GM23338 (cell line): Measurements from ENCODE around the gene FAM222A. TPM values are rescaled to one million over a fixed set of nuclear protein-coding genes. Genes with fewer than 3 reads are reported as not detected.

ENCODE experiments used
- ATAC-seq: fragments of 200-7000 bp; cut with Tn5 transposase; 3 replicates; pipeline ENCODE4 v1.9.1; 2020
- DNase-seq: peaks from one replicate; pipeline ENCODE4 v3.0.0-alpha.2; 2015; ENCODE audit warnings: low spot score
- H2AFZ ChIP-seq: fragments of 200-600 bp; sonication (generic); 2 replicates; pipeline ENCODE4 v1.8.0; 2016; ENCODE audit warnings: antibody characterized with exemption, mild to moderate bottlenecking, moderate library complexity
- H3F3A ChIP-seq: fragments of 200-600 bp; sonication (generic); replicated peaks from 2 replicates; pipeline ENCODE4 v1.8.0; 2017; ENCODE audit warnings: antibody characterized with exemption, mixed run types, low read depth
- H3K27ac ChIP-seq: fragments of 200-600 bp; sonication (generic); 2 replicates; pipeline ENCODE4 v1.6.1; 2016; ENCODE audit warnings: low read depth
- H3K27me3 ChIP-seq: fragments of 200-600 bp; sonication (generic); 2 replicates; pipeline ENCODE4 v1.8.0; 2016; ENCODE audit warnings: mild to moderate bottlenecking, mixed run types, moderate library complexity; ENCODE audit not compliant: insufficient read depth
- H3K36me3 ChIP-seq: fragments of 200-600 bp; sonication (generic); 2 replicates; pipeline ENCODE4 v1.8.0; 2016; ENCODE audit warnings: mild to moderate bottlenecking; ENCODE audit not compliant: insufficient read depth
- H3K4me1 ChIP-seq: fragments of 200-600 bp; sonication (generic); 2 replicates; pipeline ENCODE4 v1.8.0; 2016; ENCODE audit warnings: mild to moderate bottlenecking, moderate library complexity; ENCODE audit not compliant: insufficient read depth
- H3K4me2 ChIP-seq: fragments of 200-600 bp; sonication (generic); 2 replicates; pipeline ENCODE4 v1.7.1; 2017; ENCODE audit warnings: mixed run types
- H3K4me3 ChIP-seq: fragments of 200-600 bp; sonication (generic); 2 replicates; pipeline ENCODE4 v1.6.1; 2016; ENCODE audit warnings: mixed run types
- H3K79me2 ChIP-seq: fragments of 200-600 bp; sonication (generic); replicated peaks from 2 replicates; pipeline ENCODE4 v1.8.0; 2017; ENCODE audit warnings: mild to moderate bottlenecking; ENCODE audit not compliant: insufficient read depth
- H3K9me2 ChIP-seq: fragments of 200-600 bp; sonication (generic); 2 replicates; pipeline ENCODE4 v1.8.0; 2017; ENCODE audit not compliant: insufficient read depth
- H4K20me1 ChIP-seq: fragments of 200-600 bp; sonication (generic); replicated peaks from 2 replicates; pipeline ENCODE4 v1.8.0; 2017; ENCODE audit warnings: mild to moderate bottlenecking; ENCODE audit not compliant: insufficient read depth
- H3K27ac Mint-ChIP-seq: 2 replicates; pipeline ENCODE4 v1.8.0; 2020; ENCODE audit warnings: inconsistent platforms, mild to moderate bottlenecking, moderate library complexity, mixed read lengths
- H3K27me3 Mint-ChIP-seq: 3 replicates; pipeline ENCODE4 v1.8.0; 2022; ENCODE audit warnings: low read depth, mild to moderate bottlenecking, moderate library complexity, mixed read lengths, inconsistent platforms; ENCODE audit not compliant: insufficient read depth, poor library complexity
- H3K36me3 Mint-ChIP-seq: 3 replicates; pipeline ENCODE4 v1.8.0; 2021; ENCODE audit warnings: low read depth, mild to moderate bottlenecking, inconsistent platforms, moderate library complexity, mixed read lengths
- H3K4me1 Mint-ChIP-seq: 3 replicates; pipeline ENCODE4 v1.8.0; 2020; ENCODE audit warnings: mild to moderate bottlenecking, inconsistent platforms, mixed read lengths
- H3K4me3 Mint-ChIP-seq: 3 replicates; pipeline ENCODE4 v1.8.0; 2021; ENCODE audit warnings: moderate library complexity, mild to moderate bottlenecking, inconsistent platforms, mixed read lengths
- H3K9me3 Mint-ChIP-seq: 3 replicates; pipeline ENCODE4 v1.8.0; 2020; ENCODE audit warnings: moderate library complexity, mild to moderate bottlenecking, inconsistent platforms, mixed read lengths
- CREB1 ChIP-seq: fragments of 250-450 bp; sonication (Bioruptor Pico); IDR thresholded peaks from 2 replicates; pipeline ENCODE4 v1.5.0; 2020; ENCODE audit warnings: low read depth, mild to moderate bottlenecking, moderate library complexity
- EZH2 ChIP-seq: fragments of 200-600 bp; sonication (generic); IDR thresholded peaks from one replicate; pipeline ENCODE4 v1.8.0; 2017; ENCODE audit warnings: antibody characterized with exemption, mild to moderate bottlenecking, low read depth; ENCODE audit not compliant: unreplicated experiment
- JUNB ChIP-seq: IDR thresholded peaks from one replicate; pipeline ENCODE4 v1.6.1; 2016; ENCODE audit warnings: antibody characterized with exemption; ENCODE audit not compliant: unreplicated experiment
- POLR2AphosphoS5 ChIP-seq: IDR thresholded peaks from 2 replicates; pipeline ENCODE4 v1.6.1; 2016; ENCODE audit warnings: antibody characterized with exemption, low read depth
- STAT1 ChIP-seq: IDR thresholded peaks from one replicate; pipeline ENCODE4 v1.6.1; 2016; ENCODE audit warnings: antibody characterized with exemption; ENCODE audit not compliant: unreplicated experiment
- ZNF331 ChIP-seq: fragments of 250-450 bp; sonication (Bioruptor Pico); IDR thresholded peaks from 2 replicates; pipeline ENCODE4 v1.5.0; 2020; ENCODE audit warnings: low read depth, mild to moderate bottlenecking, moderate library complexity
- polyA plus RNA-seq: library from polyadenylated mRNA; unstranded; fragments of >200 nt; fragmentation: Nextera tagmentation; extraction: Ambion mirVana; gene quantifications from 2 replicates; pipeline ENCODE4 v1.2.1, GENCODE V29; 2016
- total RNA-seq: library from RNA; depleted of rRNA; stranded (reverse); fragments of >200 nt; shearing (Covaris generic); gene quantifications from 2 replicates; pipeline ENCODE4 v1.2.3, GENCODE V29; 2014
- TF ChIP-seq, protein P1 (sequence below): fragments of 250-450 bp; sonication (Bioruptor Pico); IDR thresholded peaks from 2 replicates; pipeline ENCODE4 v1.5.0; 2020; ENCODE audit warnings: mild to moderate bottlenecking, moderate library complexity
- TF ChIP-seq, protein P2 (sequence below), 2 experiments: fragments of 200-600 bp in 1 of 2; sonication (generic) in 1 of 2; conservative IDR thresholded peaks; 2 replicates each; pipeline versions ENCODE4 v1.5.1 to v1.6.1; 2016 to 2017; ENCODE audit warnings: antibody characterized with exemption in 2 of 2, low read depth in 2 of 2, mild to moderate bottlenecking in 2 of 2, moderate library complexity in 1 of 2
- TF ChIP-seq, protein P3 (sequence below): IDR thresholded peaks from 2 replicates; pipeline ENCODE4 v1.6.1; 2016; ENCODE audit warnings: antibody characterized with exemption

The FAM222A gene
- total and polyA plus RNA-seq, 2 experiments from 2014 or later = 0.78 to 2.1 TPM

DNA sequence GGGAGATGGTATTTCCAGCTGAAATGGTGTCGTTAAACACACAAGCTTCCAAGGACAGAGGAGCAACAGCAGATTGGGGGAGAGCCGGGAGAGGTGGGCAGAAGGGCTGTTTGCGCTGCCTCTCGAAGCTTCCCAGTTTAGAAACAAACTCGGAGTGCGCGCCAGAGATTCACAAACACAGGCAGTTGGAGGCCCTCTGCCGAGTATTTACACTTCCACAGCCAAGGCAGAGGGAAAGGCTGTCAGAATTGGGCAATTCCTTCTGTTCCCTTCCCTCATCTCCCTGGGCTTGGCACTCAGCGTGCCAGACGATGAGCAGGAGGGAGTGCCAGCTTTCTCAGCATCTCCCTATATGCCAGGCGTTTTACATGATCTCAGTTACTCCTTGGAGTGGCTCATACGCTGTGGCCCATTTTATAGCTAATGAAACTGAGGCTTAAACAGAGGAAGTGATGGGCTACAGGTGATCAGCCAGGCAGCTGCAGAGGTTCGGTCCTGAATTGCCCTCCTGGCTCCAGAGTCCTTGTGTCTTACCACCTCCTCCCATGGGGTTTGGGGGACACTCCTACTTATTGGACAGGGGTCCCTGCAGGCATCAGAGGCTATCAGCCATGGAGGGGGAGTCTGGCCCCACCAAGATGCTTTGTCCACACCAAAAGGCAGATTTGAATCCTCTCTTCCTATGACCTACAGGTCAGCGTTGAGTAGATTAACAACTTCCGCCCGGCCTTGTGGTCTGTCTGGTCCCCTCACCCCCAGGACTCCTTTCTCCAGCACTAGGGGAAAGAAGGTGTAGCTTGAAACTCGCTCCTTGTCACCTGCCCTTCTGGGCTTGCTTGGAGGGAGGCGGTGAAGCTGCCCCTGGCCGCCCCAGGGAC is 3.1 kb downstream of the FAM222A start (continued):
- TF ChIP-seq, protein P1, sequence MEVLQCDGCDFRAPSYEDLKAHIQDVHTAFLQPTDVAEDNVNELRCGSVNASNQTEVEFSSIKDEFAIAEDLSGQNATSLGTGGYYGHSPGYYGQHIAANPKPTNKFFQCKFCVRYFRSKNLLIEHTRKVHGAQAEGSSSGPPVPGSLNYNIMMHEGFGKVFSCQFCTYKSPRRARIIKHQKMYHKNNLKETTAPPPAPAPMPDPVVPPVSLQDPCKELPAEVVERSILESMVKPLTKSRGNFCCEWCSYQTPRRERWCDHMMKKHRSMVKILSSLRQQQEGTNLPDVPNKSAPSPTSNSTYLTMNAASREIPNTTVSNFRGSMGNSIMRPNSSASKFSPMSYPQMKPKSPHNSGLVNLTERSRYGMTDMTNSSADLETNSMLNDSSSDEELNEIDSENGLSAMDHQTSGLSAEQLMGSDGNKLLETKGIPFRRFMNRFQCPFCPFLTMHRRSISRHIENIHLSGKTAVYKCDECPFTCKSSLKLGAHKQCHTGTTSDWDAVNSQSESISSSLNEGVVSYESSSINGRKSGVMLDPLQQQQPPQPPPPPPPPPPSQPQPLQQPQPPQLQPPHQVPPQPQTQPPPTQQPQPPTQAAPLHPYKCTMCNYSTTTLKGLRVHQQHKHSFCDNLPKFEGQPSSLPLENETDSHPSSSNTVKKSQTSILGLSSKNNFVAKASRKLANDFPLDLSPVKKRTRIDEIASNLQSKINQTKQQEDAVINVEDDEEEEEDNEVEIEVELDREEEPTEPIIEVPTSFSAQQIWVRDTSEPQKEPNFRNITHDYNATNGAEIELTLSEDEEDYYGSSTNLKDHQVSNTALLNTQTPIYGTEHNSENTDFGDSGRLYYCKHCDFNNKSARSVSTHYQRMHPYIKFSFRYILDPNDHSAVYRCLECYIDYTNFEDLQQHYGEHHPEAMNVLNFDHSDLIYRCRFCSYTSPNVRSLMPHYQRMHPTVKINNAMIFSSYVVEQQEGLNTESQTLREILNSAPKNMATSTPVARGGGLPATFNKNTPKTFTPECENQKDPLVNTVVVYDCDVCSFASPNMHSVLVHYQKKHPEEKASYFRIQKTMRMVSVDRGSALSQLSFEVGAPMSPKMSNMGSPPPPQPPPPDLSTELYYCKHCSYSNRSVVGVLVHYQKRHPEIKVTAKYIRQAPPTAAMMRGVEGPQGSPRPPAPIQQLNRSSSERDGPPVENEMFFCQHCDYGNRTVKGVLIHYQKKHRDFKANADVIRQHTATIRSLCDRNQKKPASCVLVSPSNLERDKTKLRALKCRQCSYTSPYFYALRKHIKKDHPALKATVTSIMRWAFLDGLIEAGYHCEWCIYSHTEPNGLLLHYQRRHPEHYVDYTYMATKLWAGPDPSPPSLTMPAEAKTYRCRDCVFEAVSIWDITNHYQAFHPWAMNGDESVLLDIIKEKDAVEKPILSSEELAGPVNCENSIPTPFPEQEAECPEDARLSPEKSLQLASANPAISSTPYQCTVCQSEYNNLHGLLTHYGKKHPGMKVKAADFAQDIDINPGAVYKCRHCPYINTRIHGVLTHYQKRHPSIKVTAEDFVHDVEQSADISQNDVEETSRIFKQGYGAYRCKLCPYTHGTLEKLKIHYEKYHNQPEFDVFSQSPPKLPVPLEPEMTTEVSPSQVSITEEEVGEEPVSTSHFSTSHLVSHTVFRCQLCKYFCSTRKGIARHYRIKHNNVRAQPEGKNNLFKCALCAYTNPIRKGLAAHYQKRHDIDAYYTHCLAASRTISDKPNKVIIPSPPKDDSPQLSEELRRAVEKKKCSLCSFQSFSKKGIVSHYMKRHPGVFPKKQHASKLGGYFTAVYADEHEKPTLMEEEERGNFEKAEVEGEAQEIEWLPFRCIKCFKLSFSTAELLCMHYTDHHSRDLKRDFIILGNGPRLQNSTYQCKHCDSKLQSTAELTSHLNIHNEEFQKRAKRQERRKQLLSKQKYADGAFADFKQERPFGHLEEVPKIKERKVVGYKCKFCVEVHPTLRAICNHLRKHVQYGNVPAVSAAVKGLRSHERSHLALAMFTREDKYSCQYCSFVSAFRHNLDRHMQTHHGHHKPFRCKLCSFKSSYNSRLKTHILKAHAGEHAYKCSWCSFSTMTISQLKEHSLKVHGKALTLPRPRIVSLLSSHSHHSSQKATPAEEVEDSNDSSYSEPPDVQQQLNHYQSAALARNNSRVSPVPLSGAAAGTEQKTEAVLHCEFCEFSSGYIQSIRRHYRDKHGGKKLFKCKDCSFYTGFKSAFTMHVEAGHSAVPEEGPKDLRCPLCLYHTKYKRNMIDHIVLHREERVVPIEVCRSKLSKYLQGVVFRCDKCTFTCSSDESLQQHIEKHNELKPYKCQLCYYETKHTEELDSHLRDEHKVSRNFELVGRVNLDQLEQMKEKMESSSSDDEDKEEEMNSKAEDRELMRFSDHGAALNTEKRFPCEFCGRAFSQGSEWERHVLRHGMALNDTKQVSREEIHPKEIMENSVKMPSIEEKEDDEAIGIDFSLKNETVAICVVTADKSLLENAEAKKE (CRISPR knock-in tag) = no peak
- TF ChIP-seq, protein P2, sequence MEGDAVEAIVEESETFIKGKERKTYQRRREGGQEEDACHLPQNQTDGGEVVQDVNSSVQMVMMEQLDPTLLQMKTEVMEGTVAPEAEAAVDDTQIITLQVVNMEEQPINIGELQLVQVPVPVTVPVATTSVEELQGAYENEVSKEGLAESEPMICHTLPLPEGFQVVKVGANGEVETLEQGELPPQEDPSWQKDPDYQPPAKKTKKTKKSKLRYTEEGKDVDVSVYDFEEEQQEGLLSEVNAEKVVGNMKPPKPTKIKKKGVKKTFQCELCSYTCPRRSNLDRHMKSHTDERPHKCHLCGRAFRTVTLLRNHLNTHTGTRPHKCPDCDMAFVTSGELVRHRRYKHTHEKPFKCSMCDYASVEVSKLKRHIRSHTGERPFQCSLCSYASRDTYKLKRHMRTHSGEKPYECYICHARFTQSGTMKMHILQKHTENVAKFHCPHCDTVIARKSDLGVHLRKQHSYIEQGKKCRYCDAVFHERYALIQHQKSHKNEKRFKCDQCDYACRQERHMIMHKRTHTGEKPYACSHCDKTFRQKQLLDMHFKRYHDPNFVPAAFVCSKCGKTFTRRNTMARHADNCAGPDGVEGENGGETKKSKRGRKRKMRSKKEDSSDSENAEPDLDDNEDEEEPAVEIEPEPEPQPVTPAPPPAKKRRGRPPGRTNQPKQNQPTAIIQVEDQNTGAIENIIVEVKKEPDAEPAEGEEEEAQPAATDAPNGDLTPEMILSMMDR (conservative IDR thresholded peaks at IDR 0.05; ENCODE audit: low read depth in 2 of 2) = no peak

DNA sequence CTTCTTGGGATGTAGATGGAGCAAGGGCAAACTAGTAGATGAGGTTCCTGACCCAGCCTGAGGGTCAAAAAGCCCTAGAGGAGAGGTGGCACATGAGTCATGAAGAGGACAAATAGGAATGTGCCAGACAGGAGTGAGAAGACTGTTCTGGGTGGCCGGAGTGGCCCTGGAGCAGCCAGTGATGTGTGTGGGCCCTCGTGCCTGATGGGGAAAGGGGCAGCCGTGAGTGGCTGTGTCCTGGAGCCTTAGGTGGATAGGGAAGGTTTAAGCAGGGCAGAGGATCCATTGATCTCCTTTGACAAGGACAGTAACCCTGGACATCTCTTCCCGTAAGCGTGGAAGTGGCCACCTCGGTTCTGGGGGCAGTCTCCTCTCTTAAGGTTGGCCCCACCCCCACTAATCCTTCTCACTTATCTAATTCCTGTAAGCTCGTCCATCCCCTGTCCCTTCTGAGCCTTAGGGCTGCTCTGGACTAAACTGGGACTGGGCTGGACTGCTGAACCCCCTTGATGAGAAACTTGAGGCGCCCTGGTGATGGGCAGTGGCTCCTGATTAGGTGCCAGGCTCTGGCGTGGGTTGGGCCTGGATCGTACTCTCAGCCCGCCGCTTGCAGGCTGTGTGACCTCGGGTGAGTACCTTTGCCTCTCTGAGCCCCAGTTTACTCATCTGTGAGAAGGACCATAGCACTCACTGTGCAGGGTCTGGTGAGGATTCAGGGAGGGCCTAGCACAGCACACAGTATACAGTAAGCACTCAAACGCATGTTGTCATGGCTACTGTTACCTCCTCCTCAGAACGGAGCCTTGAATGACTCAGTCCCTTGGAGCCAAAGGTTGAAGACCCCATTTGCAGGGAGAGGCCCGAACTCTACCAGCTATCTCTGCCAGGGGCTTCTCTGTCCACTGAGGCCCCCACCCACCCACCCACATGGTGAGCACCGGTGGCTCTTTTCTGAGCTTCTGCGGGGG is 4.0 kb downstream of the FAM222A start:
- no peaks in the 10 kb centered on the region for H3K9me2 ChIP-seq
- no peaks in the 10 kb centered on the region for H3K36me3 ChIP-seq
- H4K20me1 ChIP-seq = peaks cover 3% of the 10 kb centered on the region; the same call in 1 of the 2 replicates
- peak overlapping the region; percentile 50; the same call in 1 of the 2 replicates for H3K4me3 ChIP-seq
- H3K27me3 ChIP-seq = peaks cover 50% of the 10 kb centered on the region
- Mint-ChIP-seq H3K27ac (no peak overlapping the region), H3K4me3 (peak overlapping the region; percentile 27), H3K9me3 (no peaks in the 10 kb centered on the region), H3K36me3 (no peaks in the 10 kb centered on the region), H3K27me3 (peaks cover 42% of the 10 kb centered on the region), H3K4me1 (peaks cover 35% of the 10 kb centered on the region)
- ATAC-seq (no peak), DNase-seq (no peak)
- no peak overlapping the region for H3K27ac ChIP-seq
- H3K4me1 ChIP-seq = peaks cover 22% of the 10 kb centered on the region
- H3K4me2 ChIP-seq = peak overlapping the region; percentile 72; the same call in 1 of the 2 replicates
- no peak overlapping the region for H2AFZ ChIP-seq
- no peaks in the 10 kb centered on the region for H3K79me2 ChIP-seq
- H3F3A ChIP-seq = peaks cover 10% of the 10 kb centered on the region; the same call in 1 of the 2 replicates
- no peak for TF ChIP-seq JUNB
- TF ChIP-seq STAT1 = no peak
- TF ChIP-seq, protein P3, sequence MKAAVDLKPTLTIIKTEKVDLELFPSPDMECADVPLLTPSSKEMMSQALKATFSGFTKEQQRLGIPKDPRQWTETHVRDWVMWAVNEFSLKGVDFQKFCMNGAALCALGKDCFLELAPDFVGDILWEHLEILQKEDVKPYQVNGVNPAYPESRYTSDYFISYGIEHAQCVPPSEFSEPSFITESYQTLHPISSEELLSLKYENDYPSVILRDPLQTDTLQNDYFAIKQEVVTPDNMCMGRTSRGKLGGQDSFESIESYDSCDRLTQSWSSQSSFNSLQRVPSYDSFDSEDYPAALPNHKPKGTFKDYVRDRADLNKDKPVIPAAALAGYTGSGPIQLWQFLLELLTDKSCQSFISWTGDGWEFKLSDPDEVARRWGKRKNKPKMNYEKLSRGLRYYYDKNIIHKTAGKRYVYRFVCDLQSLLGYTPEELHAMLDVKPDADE = no peak
- TF ChIP-seq EZH2 = no peak
- TF ChIP-seq POLR2AphosphoS5 = no peak
- no peak for TF ChIP-seq CREB1
- no peak for TF ChIP-seq ZNF331 (CRISPR knock-in tag)
